Fibroblast of skin of right quadriceps (primary cell): Measurements from ENCODE around the gene OR10H4.
"Not testable (repeated sequence)": the region's sequence is repeated elsewhere in the genome, so short reads cannot be mapped to it uniquely, and the experiment has no call there.

Source experiments
- DNase-seq: peaks from one replicate; pipeline ENCODE4 v3.0.0-alpha.2; 2013

Gene OR10H4, protein sequence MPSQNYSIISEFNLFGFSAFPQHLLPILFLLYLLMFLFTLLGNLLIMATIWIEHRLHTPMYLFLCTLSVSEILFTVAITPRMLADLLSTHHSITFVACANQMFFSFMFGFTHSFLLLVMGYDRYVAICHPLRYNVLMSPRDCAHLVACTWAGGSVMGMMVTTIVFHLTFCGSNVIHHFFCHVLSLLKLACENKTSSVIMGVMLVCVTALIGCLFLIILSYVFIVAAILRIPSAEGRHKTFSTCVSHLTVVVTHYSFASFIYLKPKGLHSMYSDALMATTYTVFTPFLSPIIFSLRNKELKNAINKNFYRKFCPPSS

DNA sequence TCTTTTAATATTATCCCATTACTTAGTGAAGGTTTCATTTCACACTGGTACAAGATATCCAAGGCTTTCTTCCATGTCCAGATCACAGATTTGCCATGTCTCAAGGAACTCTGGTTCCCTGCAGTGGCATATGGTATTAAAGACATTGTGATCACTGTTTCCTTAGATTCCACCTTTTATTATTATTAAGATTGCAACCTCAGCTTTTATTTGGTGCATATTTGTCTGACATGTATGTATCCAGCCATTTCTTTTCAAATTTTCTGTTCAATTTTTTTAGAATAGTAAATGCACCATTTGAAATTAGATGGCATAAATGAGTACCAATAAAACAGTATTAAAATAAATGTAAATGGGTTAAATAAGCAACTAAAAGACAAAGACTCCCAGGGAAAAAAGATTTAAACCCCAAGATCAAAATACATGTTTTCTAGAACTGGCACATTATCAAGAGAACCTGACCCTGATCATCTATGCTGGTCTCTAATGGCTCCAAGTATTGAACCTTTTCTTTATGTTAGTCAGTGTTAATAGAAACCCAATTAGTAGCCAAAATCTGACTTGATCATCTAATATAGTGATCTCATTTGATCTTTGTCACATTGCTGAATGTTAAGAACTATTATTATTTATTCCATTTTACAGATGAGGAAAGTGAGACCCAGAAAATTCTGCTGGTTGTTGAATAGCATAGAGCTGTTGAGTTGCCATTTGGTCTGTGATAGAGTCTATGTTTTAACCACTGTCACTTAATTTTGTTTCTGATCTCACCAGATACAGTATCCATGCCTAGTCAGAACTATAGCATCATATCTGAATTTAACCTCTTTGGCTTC lies at the start of gene OR10H4:
OR10H4 (plus strand) TSS at position 786 of the 836 bp plus-strand sequence; CDS start at position 786, 0 bp downstream.
- no peak for DNase-seq

DNA sequence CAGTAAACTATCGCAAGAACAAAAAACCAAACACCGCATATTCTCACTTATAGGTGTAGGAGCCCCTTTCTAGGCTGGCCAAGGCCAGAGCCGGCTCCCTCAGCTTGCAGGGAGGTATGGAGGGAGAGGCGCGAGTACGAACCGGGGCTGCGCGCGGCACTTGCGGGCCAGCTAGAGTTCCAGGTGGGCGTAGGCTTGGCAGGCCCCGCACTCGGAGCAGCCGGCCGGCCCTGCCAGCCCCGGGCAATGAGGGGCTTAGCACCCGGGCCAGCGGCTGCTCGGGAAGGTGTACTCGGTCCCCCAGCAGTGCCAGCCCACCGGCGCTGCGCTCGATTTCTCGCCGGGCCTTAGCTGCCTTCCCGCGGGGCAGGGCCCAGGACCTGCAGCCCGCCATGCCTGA lies 49.2 kb upstream of the OR10H4 start:
- DNase-seq: not testable (repeated sequence)

DNA sequence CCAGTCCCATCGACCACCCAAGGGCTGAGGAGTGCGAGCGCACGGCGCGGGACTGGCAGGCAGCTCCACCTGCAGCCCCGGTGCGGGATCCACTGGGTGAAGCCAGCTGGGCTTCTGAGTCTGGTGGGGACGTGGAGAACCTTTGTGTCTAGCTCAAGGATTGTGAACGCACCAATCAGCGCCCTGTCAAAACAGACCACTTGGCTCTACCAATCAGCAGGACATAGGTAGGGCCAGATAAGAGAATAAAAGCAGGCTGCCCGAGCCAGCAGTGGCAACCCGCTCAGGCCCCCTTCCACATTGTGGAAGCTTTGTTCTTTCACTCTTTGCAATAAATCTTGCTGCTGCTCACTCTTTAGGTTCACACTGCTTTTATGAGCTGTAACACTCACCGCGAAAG lies 48.8 kb upstream of the OR10H4 start:
- not testable (repeated sequence) for DNase-seq

DNA sequence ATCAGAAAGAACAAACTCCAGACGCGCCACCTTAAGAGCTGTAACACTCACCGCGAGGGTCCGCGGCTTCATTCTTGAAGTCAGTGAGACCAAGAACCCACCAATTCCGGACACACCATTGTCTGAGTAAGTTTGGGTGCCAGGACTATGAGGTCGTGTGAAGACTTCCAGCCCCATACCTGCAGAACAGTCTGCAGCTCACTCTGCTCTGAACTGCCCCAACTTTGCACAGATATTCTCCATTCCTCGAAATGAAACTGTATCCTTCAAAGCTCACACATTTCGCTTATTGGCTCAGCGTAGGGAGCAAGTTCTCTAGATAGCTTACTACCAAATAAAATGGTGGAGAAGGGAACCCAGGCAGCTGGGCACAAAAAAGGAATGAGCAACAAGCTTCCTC lies 48.3 kb upstream of the OR10H4 start:
- no peak for DNase-seq

DNA sequence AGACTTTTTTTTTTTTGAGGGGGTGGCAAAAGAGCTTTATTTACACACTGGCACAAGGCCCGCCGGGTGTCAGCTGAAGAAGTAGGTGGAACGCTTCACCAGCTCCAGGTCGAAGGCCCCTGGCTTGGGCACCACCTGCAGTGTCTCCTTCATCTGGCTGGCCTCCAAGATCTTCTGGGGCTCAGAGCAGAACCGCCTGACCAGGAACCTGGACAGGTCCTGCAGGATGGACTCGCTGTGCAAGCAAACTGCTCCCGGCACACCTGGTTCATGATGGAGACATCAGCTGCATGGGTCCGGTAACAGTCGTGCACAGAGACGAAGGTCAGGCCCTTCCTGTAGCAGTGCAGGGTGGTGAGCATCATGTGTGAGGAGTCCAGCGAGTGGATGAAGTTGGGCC lies 46.6 kb upstream of the OR10H4 start:
- no peak for DNase-seq

DNA sequence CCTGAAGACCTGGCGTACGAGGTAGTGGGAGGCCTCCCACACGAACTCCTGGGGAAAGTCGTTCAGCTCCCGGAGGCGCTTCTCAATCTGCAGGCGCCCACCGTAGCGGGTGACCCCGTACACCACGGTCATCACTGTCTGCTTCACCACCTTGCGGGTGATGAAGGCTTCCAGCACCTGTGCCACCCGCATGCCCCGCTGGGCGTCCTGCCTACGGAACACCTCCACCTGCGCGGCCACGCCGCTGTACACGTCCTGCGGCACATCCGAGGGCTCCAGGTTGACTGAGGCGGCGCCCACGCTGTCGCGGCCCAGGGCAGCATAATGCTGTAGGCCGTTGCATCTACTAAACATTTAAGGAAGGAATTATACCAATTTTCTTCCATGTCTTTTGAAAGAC lies 45.9 kb upstream of the OR10H4 start:
- DNase-seq: not testable (repeated sequence)

DNA sequence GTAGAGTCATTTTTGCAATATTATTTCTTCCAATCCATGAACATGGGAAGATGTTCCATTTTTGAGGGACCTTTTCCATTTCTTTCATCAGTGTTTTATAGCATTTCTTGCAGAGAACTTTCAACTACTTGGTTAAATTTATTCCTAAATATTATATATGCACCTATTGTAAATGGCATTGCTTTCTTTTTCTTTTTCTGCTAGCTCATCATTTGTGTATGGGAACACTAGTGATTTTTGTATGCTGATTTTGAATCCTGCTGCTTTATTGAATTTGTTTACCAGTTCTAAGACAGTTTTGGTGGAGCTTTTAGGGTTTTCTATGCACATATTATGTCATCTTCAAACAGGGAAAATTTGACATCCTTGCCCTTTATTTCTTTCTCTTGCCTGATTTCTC lies 43.8 kb upstream of the OR10H4 start:
- DNase-seq: no peak

DNA sequence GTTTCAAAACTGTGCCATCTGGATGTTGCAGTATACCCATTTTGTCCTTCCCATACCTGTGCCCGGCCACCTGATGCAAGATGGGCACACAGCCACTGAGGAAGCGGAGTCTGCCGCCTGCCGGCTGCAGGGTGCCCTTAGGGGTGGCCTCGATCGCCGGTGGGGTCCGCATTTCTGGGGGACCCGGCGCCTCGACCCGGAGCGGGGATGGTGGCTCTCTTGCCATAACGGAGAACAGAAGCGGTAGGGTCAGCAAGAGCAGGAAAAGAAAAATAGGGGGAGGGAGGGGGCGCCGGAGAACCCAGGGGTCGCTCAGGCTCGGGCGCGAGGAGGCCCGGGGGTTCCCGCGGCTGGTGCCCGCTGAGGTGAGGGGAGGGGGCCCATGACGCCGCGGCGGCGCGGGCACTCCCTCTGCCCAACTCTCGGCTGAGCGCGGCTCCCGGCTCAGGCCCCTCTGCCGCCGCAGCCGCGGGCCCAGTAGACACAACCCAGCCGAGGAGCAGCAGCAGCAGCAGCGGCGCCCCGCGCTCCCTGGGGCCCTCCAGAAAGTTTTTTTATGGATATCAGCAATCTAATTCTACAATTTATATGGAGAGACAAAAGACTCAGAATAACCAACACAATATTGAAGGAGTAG lies 37.1 kb upstream of the OR10H4 start:
- no peak for DNase-seq

DNA sequence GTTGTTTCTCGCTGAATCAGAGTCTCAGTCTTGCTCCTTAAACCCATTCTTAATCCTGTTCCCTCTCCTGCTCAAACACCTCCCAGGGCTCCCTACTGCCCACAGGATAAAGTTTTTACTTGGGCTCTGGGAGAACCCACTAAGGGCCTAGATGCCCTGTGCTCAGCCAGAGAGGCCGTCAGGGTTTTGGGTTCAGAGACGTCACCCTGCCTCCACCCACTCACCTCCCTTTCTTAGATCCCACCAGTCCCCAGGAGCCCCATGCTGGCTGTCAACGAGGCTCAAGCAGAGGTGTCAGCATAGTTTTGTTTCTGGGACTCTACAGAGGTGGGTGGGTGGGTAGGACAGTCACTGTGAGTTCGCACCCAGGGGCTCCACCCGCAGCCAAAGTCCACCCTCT lies 35.4 kb upstream of the OR10H4 start:
- DNase-seq: no peak

DNA sequence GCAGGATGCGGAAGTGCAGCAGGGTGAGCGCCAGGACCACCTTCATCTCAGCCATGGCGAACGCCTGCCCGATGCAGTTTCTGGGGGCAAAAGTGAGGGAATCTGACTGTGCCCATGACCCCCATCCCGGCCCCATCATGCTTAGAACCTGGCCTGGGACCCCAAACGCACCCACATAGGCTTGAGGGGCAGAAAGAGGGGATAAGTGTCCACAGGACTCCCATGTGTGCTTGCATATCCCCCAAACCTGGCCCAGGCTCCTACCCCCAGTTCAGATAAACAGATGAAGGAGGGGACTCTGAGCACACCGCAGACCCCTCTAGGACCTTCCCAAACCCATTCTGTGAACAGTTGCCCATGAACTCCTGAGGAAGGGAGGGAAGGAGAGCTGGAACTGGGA lies 35.0 kb upstream of the OR10H4 start:
- DNase-seq: no peak

DNA sequence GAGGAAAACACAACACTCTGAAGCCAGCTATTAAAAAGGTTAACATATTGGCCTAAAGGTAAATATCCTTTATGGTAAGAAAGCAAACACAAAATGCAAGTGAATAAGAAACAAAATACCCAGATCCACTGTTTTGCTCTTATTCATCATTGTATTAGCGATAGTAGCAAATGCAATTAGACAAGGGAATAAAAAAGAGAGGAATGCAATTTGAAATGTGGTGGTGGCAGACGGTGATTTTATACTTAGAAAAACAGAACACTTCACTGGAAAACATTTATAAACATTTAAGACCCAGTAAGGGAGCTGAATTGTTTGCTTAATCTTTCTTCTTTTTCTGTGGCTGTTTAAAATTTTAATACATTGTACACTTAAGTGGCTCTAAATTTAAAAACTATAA lies 33.7 kb upstream of the OR10H4 start:
- no peak for DNase-seq

DNA sequence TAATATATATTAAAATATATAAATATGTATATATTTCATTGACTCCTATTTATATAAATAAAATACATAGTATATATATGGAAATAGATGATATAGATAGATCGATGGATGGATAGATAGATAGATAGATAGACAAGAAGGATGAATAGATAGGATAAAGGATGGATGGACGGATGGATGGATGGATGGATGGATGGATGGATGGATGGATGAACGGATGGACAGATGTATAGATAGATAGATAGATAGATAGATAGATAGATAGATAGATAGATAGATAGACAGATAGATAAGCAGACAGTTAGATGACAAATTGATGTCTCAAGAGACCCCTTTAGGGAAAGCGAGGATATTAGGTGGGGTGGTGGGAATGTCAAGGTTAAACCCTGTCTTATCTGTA lies 29.6 kb upstream of the OR10H4 start:
- DNase-seq: no peak

DNA sequence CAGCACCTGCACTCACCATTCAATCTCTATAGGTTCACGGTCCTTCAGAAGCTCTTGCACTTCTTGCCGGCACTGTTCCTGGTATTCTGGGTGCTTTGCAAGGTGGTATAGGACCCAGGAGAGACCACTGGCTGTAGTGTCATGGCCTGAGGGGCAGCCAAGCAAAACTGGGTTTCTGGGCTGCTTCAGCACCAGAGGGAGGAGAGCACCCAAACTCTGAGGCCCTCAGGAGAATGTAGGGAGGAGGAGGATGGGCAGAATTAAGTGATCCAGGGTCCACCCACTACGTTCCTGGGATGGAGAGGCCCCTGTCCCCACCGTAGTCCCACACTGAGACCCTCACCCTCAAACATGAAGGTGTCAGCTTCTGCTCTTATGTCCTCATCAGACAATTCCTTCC lies 26.8 kb upstream of the OR10H4 start:
- no peak for DNase-seq

DNA sequence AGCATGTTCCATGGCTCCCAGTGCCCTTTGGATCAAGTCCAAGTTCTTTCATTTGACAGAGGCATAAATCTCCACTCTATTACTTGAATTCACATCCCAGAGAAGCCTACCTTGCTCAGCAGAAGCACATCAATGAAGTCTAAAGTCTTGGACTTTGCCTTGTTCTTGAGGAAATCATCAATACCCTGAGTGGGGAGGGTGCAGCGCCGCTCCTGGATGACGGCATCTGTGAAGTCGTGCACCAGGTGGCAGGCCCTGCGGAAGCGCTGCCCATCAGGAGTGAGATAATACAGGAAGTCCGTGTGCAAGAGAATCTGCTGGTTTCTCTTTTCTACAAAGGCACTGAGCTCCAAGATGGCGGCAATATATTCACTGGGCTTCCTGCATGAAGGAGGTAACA lies 25.1 kb upstream of the OR10H4 start:
- no peak for DNase-seq

DNA sequence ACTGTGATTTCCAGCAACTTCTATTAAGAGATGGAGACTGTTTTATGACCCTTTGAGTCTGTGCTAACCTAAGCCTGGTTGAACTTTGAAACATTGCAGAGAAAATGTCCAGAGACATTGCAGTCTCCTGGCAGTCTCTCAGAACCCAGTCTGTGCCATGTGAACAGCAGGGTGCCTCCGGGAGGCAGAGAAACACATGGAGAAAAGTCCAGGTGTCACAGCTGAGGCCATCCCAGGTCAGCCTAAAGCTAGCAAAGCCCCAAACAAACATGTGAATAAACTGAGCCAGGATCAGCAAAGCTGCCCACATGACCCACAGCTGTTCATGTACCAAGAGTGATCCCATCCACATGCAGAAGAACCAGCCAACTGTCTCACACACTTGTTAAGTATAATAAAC lies 22.3 kb upstream of the OR10H4 start:
- DNase-seq: no peak

DNA sequence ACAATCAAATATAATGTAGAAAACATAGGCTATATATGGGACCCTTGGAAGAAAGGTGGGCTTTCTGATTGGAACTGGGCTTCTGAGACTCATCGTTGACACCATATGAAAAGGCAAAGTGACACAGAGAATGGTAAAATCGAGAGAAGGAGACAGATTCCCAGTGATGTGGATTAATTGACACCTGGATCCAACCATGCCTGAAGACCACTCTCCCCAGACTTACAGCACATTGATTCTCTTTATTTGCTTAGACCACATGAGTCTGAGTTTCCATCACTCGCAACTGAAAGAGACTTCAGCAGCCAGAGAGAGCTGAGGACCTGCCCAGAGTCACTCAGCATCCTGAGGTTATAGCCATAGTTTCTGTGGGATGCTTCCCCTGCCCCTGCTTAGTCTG lies 20.5 kb upstream of the OR10H4 start:
- DNase-seq: no peak

DNA sequence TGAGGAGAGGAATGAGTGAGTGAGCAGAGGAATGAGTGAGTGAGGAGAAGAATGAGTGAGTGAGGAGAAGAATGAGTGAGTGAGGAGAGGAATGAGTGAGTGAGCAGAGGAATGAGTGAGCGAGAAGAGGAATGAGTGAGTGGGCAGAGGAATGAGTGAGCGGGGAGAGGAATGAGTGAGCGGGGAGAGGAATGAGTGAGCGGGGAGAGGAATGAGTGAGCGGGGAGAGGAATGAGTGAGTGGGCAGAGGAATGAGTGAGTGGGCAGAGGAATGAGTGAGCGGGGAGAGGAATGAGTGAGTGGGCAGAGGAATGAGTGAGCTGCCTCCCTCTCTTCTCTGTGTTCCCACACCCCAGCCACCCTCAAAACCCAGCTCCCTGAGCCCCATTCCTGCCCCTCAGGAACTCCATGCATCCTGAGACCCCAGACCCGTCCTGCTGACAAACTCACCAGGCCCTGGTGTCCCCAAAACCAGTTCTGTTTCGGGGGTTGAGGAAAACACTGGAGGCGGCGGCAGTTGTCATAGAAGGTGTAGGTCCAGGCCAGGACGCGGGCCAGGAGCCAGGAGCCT lies 15.0 kb upstream of the OR10H4 start:
- DNase-seq: not testable (repeated sequence)

DNA sequence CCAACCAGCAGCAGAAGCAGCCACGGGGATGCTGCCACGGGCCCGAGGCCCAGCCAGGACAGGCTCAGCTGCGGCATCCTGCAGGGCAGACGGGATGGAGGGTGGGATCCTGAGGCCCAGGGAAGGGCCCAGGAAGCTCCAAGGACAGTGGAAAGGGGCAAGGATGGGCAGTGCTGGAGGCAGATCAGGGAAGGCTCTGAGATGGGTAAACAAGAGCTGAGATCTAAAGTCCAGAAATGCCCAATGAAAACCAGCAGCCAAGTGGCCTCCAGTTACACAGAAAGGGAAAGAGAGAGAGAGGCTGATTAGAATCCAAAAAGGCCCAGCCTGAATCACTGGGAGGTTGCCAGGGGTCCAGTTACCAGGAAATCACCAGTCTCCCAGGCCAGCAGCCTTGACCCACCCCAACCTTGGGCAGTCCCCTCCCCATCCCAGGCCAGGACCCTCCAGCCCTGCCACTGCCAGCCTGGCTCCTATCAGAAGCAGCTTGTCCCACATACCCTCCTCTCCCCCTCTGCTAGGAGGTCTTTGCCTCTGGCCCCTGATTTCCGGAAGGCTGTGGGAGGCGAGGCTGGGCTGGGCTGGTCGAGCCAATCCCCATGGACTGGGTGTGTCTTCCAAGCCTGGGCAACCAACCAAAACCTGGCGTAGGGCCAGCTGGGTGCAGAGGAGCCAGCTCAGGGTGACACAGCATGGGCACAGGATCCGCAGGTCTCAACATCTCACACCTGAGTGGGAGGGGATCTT lies 14.3 kb upstream of the OR10H4 start, which contains the start of gene CYP4F11:
CYP4F11 (minus strand) TSS at position 198 of the 747 bp plus-strand sequence; CDS start at position 77, 121 bp downstream.
- no peak for DNase-seq

DNA sequence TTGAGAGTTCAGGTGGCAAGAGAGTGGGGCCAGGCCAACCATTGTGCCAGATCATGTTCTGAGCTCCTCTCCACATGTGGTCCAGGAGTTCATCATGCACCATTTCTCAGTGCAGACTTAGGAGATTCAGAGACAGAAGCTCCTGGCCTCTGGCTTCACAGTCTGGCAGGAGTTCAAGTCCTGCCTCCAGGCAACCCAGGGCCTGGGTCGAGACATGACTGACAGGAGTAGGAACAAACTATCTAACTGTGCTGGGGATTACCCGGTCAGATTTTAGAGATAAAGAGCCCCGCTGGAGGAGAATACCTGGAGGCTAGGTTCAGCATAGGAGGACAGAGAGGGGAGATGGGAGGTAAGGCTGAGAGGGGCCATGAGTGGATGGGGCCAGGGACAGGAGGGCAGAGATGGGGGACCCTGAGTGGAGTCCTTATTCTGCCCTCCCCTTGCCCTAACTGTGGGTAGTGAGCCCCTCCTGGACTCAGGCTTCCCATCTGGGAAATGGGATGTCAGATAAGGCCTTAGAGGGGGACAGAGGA lies 13.6 kb upstream of the OR10H4 start:
- no peak for DNase-seq

DNA sequence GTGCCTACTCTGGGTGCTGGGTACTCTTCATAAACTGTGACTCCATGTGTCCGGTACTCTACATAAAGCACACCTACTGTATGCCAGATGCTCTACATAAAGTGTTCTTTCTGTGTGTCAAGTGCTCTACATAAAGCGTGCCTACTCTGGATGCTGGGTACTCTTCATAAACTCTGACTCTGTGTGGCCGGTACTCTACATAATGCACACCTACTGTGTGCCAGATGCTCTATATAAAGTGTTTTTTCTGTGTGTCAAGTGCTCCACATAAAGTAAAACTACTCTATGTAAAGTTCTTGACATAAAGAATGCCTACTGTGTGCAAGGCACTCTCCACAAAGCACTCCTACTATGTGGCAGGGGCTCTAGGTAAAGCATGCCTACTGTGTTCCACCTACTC lies 12.6 kb upstream of the OR10H4 start:
- no peak for DNase-seq

DNA sequence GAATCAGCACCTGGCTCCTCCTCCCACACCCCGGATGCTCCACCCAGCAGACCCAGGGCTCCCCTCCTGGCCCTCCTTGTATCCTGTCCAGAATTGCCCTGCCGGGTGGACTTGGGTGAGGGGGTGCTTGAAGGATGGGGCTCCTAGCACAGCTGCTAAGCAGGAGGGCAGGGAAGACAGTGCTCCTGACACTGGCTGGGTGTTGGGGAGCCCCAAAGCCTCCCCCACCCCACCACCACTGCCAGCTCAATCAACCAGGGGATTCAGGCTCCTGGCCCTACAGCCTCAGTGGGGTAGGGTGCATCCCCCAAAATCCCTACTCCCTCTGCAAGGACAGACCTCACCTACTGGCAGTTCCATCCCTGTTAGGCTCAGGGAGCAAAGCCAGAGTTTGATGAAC lies 11.9 kb upstream of the OR10H4 start:
- DNase-seq: no peak

DNA sequence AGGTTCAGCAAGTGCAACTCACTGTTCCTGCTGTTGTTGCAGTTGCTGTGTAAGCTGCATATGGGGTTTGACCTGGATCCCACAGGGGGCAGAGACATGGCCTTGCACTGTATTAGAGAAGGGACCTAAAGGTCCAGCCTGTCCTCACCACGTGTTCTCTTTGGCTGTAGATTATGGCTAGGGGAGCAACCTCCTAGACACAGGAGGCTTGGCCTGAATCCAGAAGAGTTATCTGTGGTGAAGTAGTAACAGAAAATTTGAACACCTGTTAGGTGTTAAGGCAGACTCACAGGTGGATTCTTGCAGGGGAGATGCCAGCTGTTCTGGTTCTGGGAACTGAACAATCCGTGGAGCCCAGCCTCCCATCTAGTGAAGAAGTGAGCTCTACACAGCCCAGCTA lies 11.0 kb upstream of the OR10H4 start:
- no peak for DNase-seq
